ENCODE measurements around the gene FOXA3. TPM values are rescaled to one million over a fixed set of nuclear protein-coding genes. Genes with fewer than 3 reads are reported as not detected.

The FOXA3 gene
- total RNA-seq, 1 experiment from 2014 or later = 0.27 TPM

GRCh38 chr19:45919678-45920077, 55.6 kb downstream of the FOXA3 start:
- DNase-seq (ENCODE audit: low read depth) = no peak

GRCh38 chr19:45920458-45920857, 56.3 kb downstream of the FOXA3 start:
- DNase-seq (ENCODE audit: low read depth) = no peak

GRCh38 chr19:45922281-45922680, 58.2 kb downstream of the FOXA3 start:
- peak; percentile 29 for DNase-seq (ENCODE audit: low read depth)

Other genes with a start within 250 kb of the FOXA3 start
- 8.9 and 12.7 TPM in 2 replicates for gene EML2, start 224.9 kb upstream of the FOXA3 start, total RNA-seq (2014; rRNA removed; shearing (Covaris generic))
- gene GIPR, start 196.1 kb upstream of the FOXA3 start, total RNA-seq (2014; rRNA removed; shearing (Covaris generic)) = 0.02 and 0.32 TPM in 2 replicates
- 294 and 342 TPM in 2 replicates for gene SNRPD2, start 172.4 kb upstream of the FOXA3 start, total RNA-seq (2014; rRNA removed; shearing (Covaris generic))
- 12.8 and 25.3 TPM in 2 replicates for gene QPCTL, start 171.7 kb upstream of the FOXA3 start, total RNA-seq (2014; rRNA removed; shearing (Covaris generic))
- 4.4 and 6.9 TPM in 2 replicates for gene FBXO46, start 133.4 kb upstream of the FOXA3 start, total RNA-seq (2014; rRNA removed; shearing (Covaris generic))
- 0.25 TPM in 1 of 2 replicates, not detected in the other for gene MEIOSIN, start 130.9 kb upstream of the FOXA3 start, total RNA-seq (2014; rRNA removed; shearing (Covaris generic))
- gene SIX5, start 95.1 kb upstream of the FOXA3 start, total RNA-seq (2014; rRNA removed; shearing (Covaris generic)) = 8.7 and 14.8 TPM in 2 replicates
- gene DMPK, start 81.8 kb upstream of the FOXA3 start, total RNA-seq (2014; rRNA removed; shearing (Covaris generic)) = 22.7 and 40.4 TPM in 2 replicates
- gene DMWD, start 71.5 kb upstream of the FOXA3 start, total RNA-seq (2014; rRNA removed; shearing (Covaris generic)) = 16.0 and 38.2 TPM in 2 replicates
- gene RSPH6A, start 49.0 kb upstream of the FOXA3 start, total RNA-seq (2014; rRNA removed; shearing (Covaris generic)) = not detected in 2 replicates
- 35.9 and 36.5 TPM in 2 replicates for gene SYMPK, start 1.2 kb upstream of the FOXA3 start, total RNA-seq (2014; rRNA removed; shearing (Covaris generic))
- gene IRF2BP1, start 21.8 kb downstream of the FOXA3 start, total RNA-seq (2014; rRNA removed; shearing (Covaris generic)) = 10.7 and 29.4 TPM in 2 replicates
- gene MYPOP, start 38.3 kb downstream of the FOXA3 start, total RNA-seq (2014; rRNA removed; shearing (Covaris generic)) = 1.0 and 4.7 TPM in 2 replicates
- not detected in 2 replicates for gene NANOS2, start 50.5 kb downstream of the FOXA3 start, total RNA-seq (2014; rRNA removed; shearing (Covaris generic))
- 0.10 TPM in 2 replicates for gene NOVA2, start 109.5 kb downstream of the FOXA3 start, total RNA-seq (2014; rRNA removed; shearing (Covaris generic))
- gene CCDC61, start 131.1 kb downstream of the FOXA3 start, total RNA-seq (2014; rRNA removed; shearing (Covaris generic)) = 4.0 and 7.8 TPM in 2 replicates
- not detected in 2 replicates for gene PGLYRP1, start 158.7 kb downstream of the FOXA3 start, total RNA-seq (2014; rRNA removed; shearing (Covaris generic))
- gene IGFL4, start 176.7 kb downstream of the FOXA3 start, total RNA-seq (2014; rRNA removed; shearing (Covaris generic)) = not detected in 2 replicates

Data from M059J (cell line).